Activated CD4-positive, CD25-positive, alpha-beta regulatory T cell treated with anti-CD3 and anti-CD28 coated beads, Interleukin-2, amount 50 U/mL, for 72 hours (primary cell): Measurements from ENCODE around the gene ADH1B.
"Not testable (repeated sequence)": the region's sequence is repeated elsewhere in the genome, so short reads cannot be mapped to it uniquely, and the experiment has no call there.

ENCODE experiments used
- DNase-seq: peaks from one replicate; pipeline ENCODE4 v3.0.0; 2021

Gene ADH1B

GRCh38 chr4:99321241-99322191 lies at the start of gene ADH1B:
Gene ADH1B (minus strand): TSS chr4:99321401. CDS start chr4:99321331, 70 bp downstream.
- DNase-seq: no peak

- not testable (repeated sequence) for DNase-seq
Observed at GRCh38 chr4:99367817-99368216, 46.6 kb upstream of the ADH1B start.

- no peak for DNase-seq
Observed at GRCh38 chr4:99366491-99366890, 45.3 kb upstream of the ADH1B start.

- no peak for DNase-seq
Observed at GRCh38 chr4:99362768-99363167, 41.6 kb upstream of the ADH1B start.

- DNase-seq: no peak
Observed at GRCh38 chr4:99361899-99362275, 40.7 kb upstream of the ADH1B start.

- no peak for DNase-seq
Observed at GRCh38 chr4:99361268-99361898, 40.2 kb upstream of the ADH1B start.

- DNase-seq: no peak
Observed at GRCh38 chr4:99359480-99360204, 38.4 kb upstream of the ADH1B start.

GRCh38 chr4:99357948-99358347 lies 36.7 kb upstream of the ADH1B start:
- DNase-seq: no peak

GRCh38 chr4:99356992-99357391 lies 35.8 kb upstream of the ADH1B start:
- no peak for DNase-seq

- DNase-seq: not testable (repeated sequence)
Observed at GRCh38 chr4:99356149-99356548, 34.9 kb upstream of the ADH1B start.

- DNase-seq: no peak
Observed at GRCh38 chr4:99352602-99353537, 31.7 kb upstream of the ADH1B start, which contains the start of gene ADH1C. Gene ADH1C (minus strand): TSS chr4:99352746. CDS start chr4:99352675, 71 bp downstream.

GRCh38 chr4:99351487-99351886 lies 30.3 kb upstream of the ADH1B start:
- no peak for DNase-seq

GRCh38 chr4:99349338-99349737 lies 28.1 kb upstream of the ADH1B start:
- DNase-seq: no peak

GRCh38 chr4:99342624-99343023 lies 21.4 kb upstream of the ADH1B start:
- not testable (repeated sequence) for DNase-seq

GRCh38 chr4:99341426-99341825 lies 20.2 kb upstream of the ADH1B start:
- DNase-seq: no peak

- no peak for DNase-seq
Observed at GRCh38 chr4:99339172-99339571, 18.0 kb upstream of the ADH1B start.

- DNase-seq: no peak
Observed at GRCh38 chr4:99336553-99336952, 15.4 kb upstream of the ADH1B start.

GRCh38 chr4:99334880-99335279 lies 13.7 kb upstream of the ADH1B start:
- no peak for DNase-seq

- no peak for DNase-seq
Observed at GRCh38 chr4:99330648-99331047, 9.4 kb upstream of the ADH1B start.

GRCh38 chr4:99329876-99330275 lies 8.7 kb upstream of the ADH1B start:
- no peak for DNase-seq

GRCh38 chr4:99324979-99325378 lies 3.8 kb upstream of the ADH1B start:
- DNase-seq: no peak

GRCh38 chr4:99324361-99324760 lies 3.2 kb upstream of the ADH1B start:
- no peak for DNase-seq
